SJSA1 (cell line): ENCODE results near the gene ACOT12. TPM values are rescaled to one million over a fixed set of nuclear protein-coding genes. Genes with fewer than 3 reads are reported as not detected.
"Not testable (repeated sequence)": the region's sequence is repeated elsewhere in the genome, so short reads cannot be mapped to it uniquely, and the experiment has no call there.

Source experiments
- DNase-seq, 2 experiments: peaks; one replicate each; pipeline ENCODE4 v3.0.0-alpha.2; 2015 to 2020; ENCODE audit warnings: low spot score in 2 of 2, low read depth in 1 of 2
- H3K27ac ChIP-seq: fragments of 250-450 bp; sonication (Bioruptor Pico); 2 replicates; pipeline ENCODE4 v1.5.1; 2020; ENCODE audit warnings: mild to moderate bottlenecking, moderate library complexity
- H3K27me3 ChIP-seq: fragments of 250-450 bp; sonication (Bioruptor Pico); replicated peaks from 2 replicates; pipeline ENCODE4 v1.5.1; 2020; ENCODE audit warnings: mild to moderate bottlenecking, moderate library complexity
- H3K36me3 ChIP-seq: fragments of 250-450 bp; sonication (Bioruptor Pico); 2 replicates; pipeline ENCODE4 v1.5.1; 2020; ENCODE audit warnings: mild to moderate bottlenecking
- H3K4me1 ChIP-seq: fragments of 250-450 bp; sonication (Bioruptor Pico); replicated peaks from 2 replicates; pipeline ENCODE4 v1.6.1; 2021; ENCODE audit warnings: mild to moderate bottlenecking
- H3K4me3 ChIP-seq: fragments of 250-450 bp; sonication (Bioruptor Pico); 2 replicates; pipeline ENCODE4 v1.5.1; 2020; ENCODE audit warnings: mild to moderate bottlenecking
- H3K9me3 ChIP-seq: fragments of 250-450 bp; sonication (Bioruptor Pico); replicated peaks from 2 replicates; pipeline ENCODE4 v1.5.1; 2020; ENCODE audit warnings: mild to moderate bottlenecking
- total RNA-seq: library from RNA; depleted of rRNA; stranded (reverse); fragments of >200 nt; shearing (Covaris generic); gene quantifications from 2 replicates; pipeline ENCODE4 v1.2.3, GENCODE V29; 2014

Gene ACOT12
- total RNA-seq, 1 experiment from 2014 or later = not detected

GRCh38 chr5:81313686-81314085 is 80.2 kb downstream of the ACOT12 start:
- H3K9me3 ChIP-seq = no peaks in the 10 kb centered on the region
- H3K4me1 ChIP-seq = peaks cover 8% of the 10 kb centered on the region
- H3K36me3 ChIP-seq = peaks cover 52% of the 10 kb centered on the region
- no peak overlapping the region for H3K4me3 ChIP-seq
- H3K27ac ChIP-seq = no peak overlapping the region
- no peak for DNase-seq
- no peaks in the 10 kb centered on the region for H3K27me3 ChIP-seq

GRCh38 chr5:81313278-81313677 is 80.7 kb downstream of the ACOT12 start:
- Histone ChIP-seq H3K27ac (no peak overlapping the region), H3K27me3 (no peaks in the 10 kb centered on the region), H3K9me3 (no peaks in the 10 kb centered on the region), H3K4me3 (no peak overlapping the region), H3K36me3 (peaks cover 52% of the 10 kb centered on the region), H3K4me1 (peaks cover 8% of the 10 kb centered on the region)
- no peak for DNase-seq

- H3K27ac ChIP-seq = no peak overlapping the region
- DNase-seq = no peak
- H3K9me3 ChIP-seq = no peaks in the 10 kb centered on the region
- H3K36me3 ChIP-seq = peaks cover 62% of the 10 kb centered on the region
- H3K4me1 ChIP-seq = peaks cover 6% of the 10 kb centered on the region
- no peaks in the 10 kb centered on the region for H3K27me3 ChIP-seq
- H3K4me3 ChIP-seq = no peak overlapping the region
Measured at GRCh38 chr5:81310402-81311063, 83.4 kb downstream of the ACOT12 start.

- Histone ChIP-seq H3K4me1 (peaks cover 3% of the 10 kb centered on the region), H3K36me3 (peaks cover 59% of the 10 kb centered on the region), H3K27me3 (no peaks in the 10 kb centered on the region), H3K27ac (no peak overlapping the region), H3K9me3 (no peaks in the 10 kb centered on the region), H3K4me3 (no peak overlapping the region)
- DNase-seq = no peak
Measured at GRCh38 chr5:81308836-81309235, 85.1 kb downstream of the ACOT12 start.

GRCh38 chr5:81305785-81306184 is 88.1 kb downstream of the ACOT12 start:
- no peak for DNase-seq
- Histone ChIP-seq H3K4me1 (peaks cover 19% of the 10 kb centered on the region), H3K27me3 (no peaks in the 10 kb centered on the region), H3K9me3 (no peaks in the 10 kb centered on the region), H3K36me3 (peaks cover 44% of the 10 kb centered on the region), H3K4me3 (no peak overlapping the region), H3K27ac (no peak overlapping the region)

GRCh38 chr5:81303563-81303962 is 90.4 kb downstream of the ACOT12 start:
- H3K9me3 ChIP-seq = no peaks in the 10 kb centered on the region
- H3K27me3 ChIP-seq = no peaks in the 10 kb centered on the region
- peak; percentile 52 to 62 for DNase-seq
- H3K27ac ChIP-seq = peak overlapping the region; percentile 51
- H3K4me3 ChIP-seq = no peak overlapping the region
- H3K36me3 ChIP-seq = peaks cover 32% of the 10 kb centered on the region
- peaks cover 31% of the 10 kb centered on the region for H3K4me1 ChIP-seq

GRCh38 chr5:81302596-81302995 is 91.3 kb downstream of the ACOT12 start:
- Histone ChIP-seq H3K36me3 (peaks cover 32% of the 10 kb centered on the region), H3K9me3 (no peaks in the 10 kb centered on the region), H3K27ac (peak overlapping the region; percentile 88), H3K27me3 (no peaks in the 10 kb centered on the region), H3K4me3 (peak overlapping the region; percentile 76), H3K4me1 (peaks cover 31% of the 10 kb centered on the region)
- DNase-seq = no peak

- H3K4me3 ChIP-seq = peak within 1 kb of the TSS; percentile 76
- no peaks in the 10 kb centered on the region for H3K27me3 ChIP-seq
- H3K36me3 ChIP-seq = peaks cover 29% of the 10 kb centered on the region
- peak within 1 kb of the TSS; percentile 88 for H3K27ac ChIP-seq
- no peaks in the 10 kb centered on the region for H3K9me3 ChIP-seq
- H3K4me1 ChIP-seq = peaks cover 31% of the 10 kb centered on the region
- peak; percentile 90 to 93 for DNase-seq
Measured at GRCh38 chr5:81301271-81302015, 92.5 kb downstream of the ACOT12 start, which contains the start of gene ZCCHC9. ZCCHC9 (plus strand) TSS chr5:81301587; CDS start chr5:81304758, 3,171 bp downstream.

- peaks cover 31% of the 10 kb centered on the region for H3K4me1 ChIP-seq
- no peaks in the 10 kb centered on the region for H3K9me3 ChIP-seq
- no peaks in the 10 kb centered on the region for H3K27me3 ChIP-seq
- DNase-seq = no peak
- peaks cover 26% of the 10 kb centered on the region for H3K36me3 ChIP-seq
- peak overlapping the region; percentile 88 for H3K27ac ChIP-seq
- H3K4me3 ChIP-seq = peak overlapping the region; percentile 76
Measured at GRCh38 chr5:81300921-81301270, 93.0 kb downstream of the ACOT12 start.

- DNase-seq = no peak
- no peaks in the 10 kb centered on the region for H3K9me3 ChIP-seq
- no peak overlapping the region for H3K4me3 ChIP-seq
- no peak overlapping the region for H3K27ac ChIP-seq
- peaks cover 17% of the 10 kb centered on the region for H3K4me1 ChIP-seq
- H3K27me3 ChIP-seq = no peaks in the 10 kb centered on the region
- H3K36me3 ChIP-seq = peaks cover 14% of the 10 kb centered on the region
Measured at GRCh38 chr5:81297531-81297930, 96.4 kb downstream of the ACOT12 start.

GRCh38 chr5:81294021-81294420 is 99.9 kb downstream of the ACOT12 start:
- not testable (repeated sequence) for H3K27ac ChIP-seq, DNase-seq, H3K4me1 ChIP-seq, H3K9me3 ChIP-seq, H3K4me3 ChIP-seq, H3K36me3 ChIP-seq, H3K27me3 ChIP-seq

- no peak for DNase-seq
- Histone ChIP-seq H3K9me3 (no peaks in the 10 kb centered on the region), H3K27me3 (no peaks in the 10 kb centered on the region), H3K4me1 (no peaks in the 10 kb centered on the region), H3K36me3 (no peaks in the 10 kb centered on the region), H3K27ac (no peak overlapping the region), H3K4me3 (no peak overlapping the region)
Measured at GRCh38 chr5:81292130-81292529, 101.8 kb downstream of the ACOT12 start.

GRCh38 chr5:81290146-81290545 is 103.8 kb downstream of the ACOT12 start:
- Histone ChIP-seq H3K9me3 (no peaks in the 10 kb centered on the region), H3K4me1 (no peaks in the 10 kb centered on the region), H3K27ac (no peak overlapping the region), H3K4me3 (no peak overlapping the region), H3K27me3 (no peaks in the 10 kb centered on the region), H3K36me3 (no peaks in the 10 kb centered on the region)
- DNase-seq = no peak

GRCh38 chr5:81288021-81288433 is 105.9 kb downstream of the ACOT12 start:
- no peaks in the 10 kb centered on the region for H3K9me3 ChIP-seq
- no peak overlapping the region for H3K27ac ChIP-seq
- no peaks in the 10 kb centered on the region for H3K27me3 ChIP-seq
- no peak overlapping the region for H3K4me3 ChIP-seq
- no peaks in the 10 kb centered on the region for H3K36me3 ChIP-seq
- no peak for DNase-seq
- no peaks in the 10 kb centered on the region for H3K4me1 ChIP-seq
